K562 (cell line): ENCODE measurements around the gene BCAR3. TPM values are rescaled to one million over a fixed set of nuclear protein-coding genes. Genes with fewer than 3 reads are reported as not detected.

Source experiments
- ATAC-seq: fragments of 200-7000 bp; cut with Tn5 transposase; 3 replicates; pipeline ENCODE4 v1.9.1; 2020; ENCODE audit warnings: moderate library complexity
- BruUV-seq: library from RNA; stranded (reverse); fragments of 400-500 nt; replicated peaks from 2 replicates; lab custom pipeline; 2021; lab: Mats Ljungman, UMichigan
- CTCF ChIA-PET: fragments of 300-600 bp; formaldehyde crosslinking; extraction: SDS; loops from one replicate; lab custom pipeline; 2021; ENCODE audit warnings: low intra/inter-chr PET ratio; lab: Yijun Ruan, JAX
- POLR2A ChIA-PET: fragments of 300-600, 350-650 bp; sonication (Branson Sonifier 250); formaldehyde crosslinking; extraction: SDS; loops from one replicate; lab custom pipeline; 2021; ENCODE audit warnings: antibody characterized with exemption, inconsistent platforms; lab: Yijun Ruan, JAX
- DNase-seq, 4 experiments: peaks; one replicate each; pipeline versions ENCODE4 v3.0.0 to v3.0.0-alpha.2; 2011 to 2018; ENCODE audit warnings: low spot score in 3 of 4, mixed read lengths in 3 of 4; ENCODE audit errors: extremely low read depth in 1 of 4
- FAIRE-seq: peaks from 2 replicates; lab custom pipeline; 2011; peaks lifted over from hg19 to GRCh38; lab: Jason Lieb, UNC
- H2AFZ ChIP-seq: 2 replicates; pipeline ENCODE4 v1.6.0; 2011; ENCODE audit warnings: low read depth, low read length, control low read depth, inconsistent platforms
- H3K27ac ChIP-seq: fragments of 200-600 bp; 3 replicates; pipeline ENCODE4 v1.8.0; 2011; ENCODE audit warnings: low read depth, mild to moderate bottlenecking, control low read depth, inconsistent platforms, low read length, moderate library complexity, mixed read lengths; ENCODE audit errors: extremely low read depth
- H3K27me3 ChIP-seq, 2 experiments: fragments of 300-600 bp in 1 of 2; 2 replicates in 1 of 2; 3 replicates in 1 of 2; pipeline versions ENCODE4 v1.6.0 to v1.8.0; 2011; ENCODE audit warnings: inconsistent platforms in 2 of 2, low read length in 2 of 2, mild to moderate bottlenecking in 1 of 2, mixed read lengths in 1 of 2, moderate library complexity in 1 of 2; ENCODE audit not compliant: control insufficient read depth in 2 of 2, insufficient read depth in 2 of 2
- H3K36me3 ChIP-seq: fragments of 300-600 bp; 3 replicates; pipeline ENCODE4 v1.8.0; 2011; ENCODE audit warnings: mild to moderate bottlenecking, low read length, inconsistent platforms; ENCODE audit not compliant: control insufficient read depth, insufficient read depth
- H3K4me1 ChIP-seq, 2 experiments: fragments of 200-600 bp in 1 of 2; replicated peaks in 1 of 2; 2 replicates in 1 of 2; 3 replicates in 1 of 2; pipeline versions ENCODE4 v1.5.1 to v1.8.0; 2011; ENCODE audit warnings: inconsistent platforms in 2 of 2, low read length in 2 of 2, mild to moderate bottlenecking in 1 of 2, mixed read lengths in 1 of 2, moderate library complexity in 1 of 2; ENCODE audit not compliant: control insufficient read depth in 2 of 2, insufficient read depth in 2 of 2
- H3K4me2 ChIP-seq: 2 replicates; pipeline ENCODE4 v1.6.1; 2011; ENCODE audit warnings: low read length, control low read depth, inconsistent platforms, mixed read lengths; ENCODE audit not compliant: insufficient read depth
- H3K4me3 ChIP-seq: fragments of 200-600 bp; sonication (generic), shearing (Covaris generic); 2 replicates; pipeline ENCODE4 v1.5.1; 2016; ENCODE audit warnings: control low read depth, inconsistent platforms
- H3K79me2 ChIP-seq: fragments of 200-600 bp; 3 replicates; pipeline ENCODE4 v1.8.0; 2011; ENCODE audit warnings: low read length, inconsistent platforms; ENCODE audit not compliant: control insufficient read depth, insufficient read depth
- H3K9ac ChIP-seq, 2 experiments: 2 replicates each; pipeline versions ENCODE4 v1.6.0 to v1.6.1; 2011; ENCODE audit warnings: low read depth in 2 of 2, low read length in 2 of 2, control low read depth in 1 of 2, inconsistent platforms in 1 of 2, mild to moderate bottlenecking in 1 of 2, mixed read lengths in 1 of 2; ENCODE audit not compliant: insufficient read depth in 1 of 2
- H3K9me1 ChIP-seq: one replicate; pipeline ENCODE4 v1.6.0; 2011; ENCODE audit warnings: inconsistent platforms, mild to moderate bottlenecking, low read length, moderate library complexity; ENCODE audit not compliant: control insufficient read depth, insufficient read depth
- H3K9me3 ChIP-seq: replicated peaks from 2 replicates; pipeline ENCODE4 v1.5.1; 2011; ENCODE audit warnings: low read depth, low read length, inconsistent platforms; ENCODE audit not compliant: control insufficient read depth, insufficient read depth
- H4K20me1 ChIP-seq: replicated peaks from 2 replicates; pipeline ENCODE4 v1.6.1; 2011; ENCODE audit warnings: low read length, inconsistent platforms, mixed read lengths; ENCODE audit not compliant: control insufficient read depth, insufficient read depth
- CBFB ChIP-seq: sonication (generic); formaldehyde crosslinking; IDR thresholded peaks from 2 replicates; pipeline ENCODE4 v1.4.0; 2020; ENCODE audit warnings: mild to moderate bottlenecking, missing genetic modification reagents
- CHCHD3 ChIP-seq: fragments of 250-450 bp; sonication (Bioruptor Pico); IDR thresholded peaks from 2 replicates; pipeline ENCODE4 v2.1.2; 2022; ENCODE audit warnings: mild to moderate bottlenecking
- CLOCK ChIP-seq: fragments of 250-450 bp; sonication (Bioruptor Pico); IDR thresholded peaks from 2 replicates; pipeline ENCODE4 v1.4.0; 2020; ENCODE audit warnings: mild to moderate bottlenecking, moderate library complexity, borderline replicate concordance
- CREB3 ChIP-seq: fragments of 450-650 bp; conservative IDR thresholded peaks from 2 replicates; pipeline ENCODE4 v1.6.1; 2016; ENCODE audit warnings: missing genetic modification characterization, low read depth, mild to moderate bottlenecking, missing compliant biosample characterization, moderate library complexity
- HNRNPL ChIP-seq: fragments of 200-400 bp; formaldehyde crosslinking; IDR thresholded peaks from 2 replicates; pipeline ENCODE4 v1.6.1; 2017; ENCODE audit warnings: low read depth, mild to moderate bottlenecking, low read length
- MLLT1 ChIP-seq, 2 experiments: fragments of 450-650 bp; IDR thresholded peaks; 2 replicates each; pipeline ENCODE4 v1.6.1; 2016
- POLR2AphosphoS5 ChIP-seq: IDR thresholded peaks from 2 replicates; pipeline ENCODE4 v1.6.1; 2011; ENCODE audit warnings: mild to moderate bottlenecking, low read depth, low read length, moderate library complexity; ENCODE audit not compliant: control insufficient read depth, insufficient read depth
- ZNF3 ChIP-seq: fragments of 250-450 bp; sonication (Bioruptor Pico); IDR thresholded peaks from 2 replicates; pipeline ENCODE4 v1.5.0; 2021; ENCODE audit warnings: mild to moderate bottlenecking, moderate library complexity
- WGBS: fragments of 100-300 bp; shearing (Covaris generic); methylation state at CpG from one replicate; pipeline ENCODE4 v1.1.6; 2016; ENCODE audit warnings: low coverage, mixed read lengths; ENCODE audit not compliant: insufficient coverage; ENCODE audit errors: missing lambda C conversion rate; 5-methylcytosine and 5-hydroxymethylcytosine counted together
- in situ Hi-C: fragments of 300-500 bp; cut with MboI; formaldehyde crosslinking; loops from 4 replicates; pipeline ENCODE4 v1.15.0; 2018; ENCODE audit warnings: inconsistent platforms, mixed read lengths
- intact Hi-C: fragments of 100-400 bp; cut with micrococcal nuclease; formaldehyde crosslinking; loops from 2 replicates; pipeline ENCODE4 v1.14.2; 2022
- polyA plus RNA-seq, 8 experiments: library from polyadenylated mRNA; depleted of rRNA in 4 of 8; stranded (reverse) in 5 of 8; unstranded in 3 of 8; fragments of >200 nt; fragmentation: Nextera tagmentation in 2 of 8; fragmentation: Illumina TruSeq in 1 of 8; extraction: Ambion mirVana in 2 of 8; extraction: Trizol in 1 of 8; gene quantifications; 2 replicates each; pipeline versions ENCODE4 v1.2.1 to v1.2.3, GENCODE V29; 2011 to 2014; ENCODE audit warnings: inconsistent platforms in 1 of 8, missing spikeins in 1 of 8
- total RNA-seq, 7 experiments: library from RNA; depleted of rRNA in 6 of 7; stranded (reverse); fragments of >200 nt in 6 of 7; fragmentation: Illumina TruSeq in 2 of 7; extraction: Trizol in 2 of 7; gene quantifications; 2 replicates each; pipeline versions ENCODE4 v1.2.1 to v1.2.3, GENCODE V29; 2011 to 2021; ENCODE audit warnings: low replicate concordance in 1 of 7

The BCAR3 gene
- total and polyA plus RNA-seq, 9 of the 15 experiments (the other 6 are each of a cell fraction or from before 2014, with no cell fraction given), result 1.8 to 6.3 (median 3.8) TPM

GRCh38 chr1:93541045-93541444 lies 140.6 kb downstream of the BCAR3 start (continued):
- no peak for TF ChIP-seq ZNF3
- no peak for TF ChIP-seq CHCHD3
- no peak for TF ChIP-seq CREB3
- no peak for TF ChIP-seq CBFB
- no peak for TF ChIP-seq HNRNPL
- no peak for TF ChIP-seq POLR2AphosphoS5

- ChIA-PET CTCF (no interaction called here), POLR2A (no interaction called here)
- Histone ChIP-seq H3K27ac (no peak overlapping the region), H3K4me2 (no peak overlapping the region), H4K20me1 (no peaks in the 10 kb centered on the region), H3K27me3 (no peaks in the 10 kb centered on the region), H3K9ac (no peak overlapping the region), H3K9me1 (no peaks in the 10 kb centered on the region), H3K4me1 (no peaks in the 10 kb centered on the region), H3K79me2 (no peaks in the 10 kb centered on the region), H3K4me3 (no peak overlapping the region), H2AFZ (no peak overlapping the region), H3K9me3 (no peaks in the 10 kb centered on the region), H3K36me3 (no peaks in the 10 kb centered on the region)
- 44% methylated on average over 2 of the region's 2 CpGs for WGBS
- ATAC-seq (no peak), FAIRE-seq (no peak), DNase-seq (no peak)
- BruUV-seq, result no TSS peak
- intact Hi-C loops, result no loop called here
- in situ Hi-C loops, result no loop called here
- TF ChIP-seq MLLT1 (IDR thresholded peaks at IDR 0.05) (no peak), CLOCK (CRISPR knock-in tag) (no peak)
These were observed 143.7 kb downstream of the BCAR3 start for GRCh38 chr1:93537924-93538323.
